HG03108 (cell line): ENCODE measurements around the gene CYB561D2.

Experiments
- ATAC-seq: cut with Tn5 transposase; IDR thresholded peaks from one replicate; pipeline ENCODE4 v1.9.1; 2021; ENCODE audit warnings: moderate library complexity; ENCODE audit not compliant: unreplicated experiment

Gene CYB561D2

GRCh38 chr3:50323092-50323600 lies 27.5 kb upstream of the CYB561D2 start:
- no peak for ATAC-seq

- ATAC-seq: no peak
Measured at GRCh38 chr3:50323614-50324199, 27.0 kb upstream of the CYB561D2 start.

GRCh38 chr3:50324351-50325112 lies 26.1 kb upstream of the CYB561D2 start:
- no peak for ATAC-seq

GRCh38 chr3:50325113-50325480 lies 25.6 kb upstream of the CYB561D2 start:
- ATAC-seq: no peak

- no peak for ATAC-seq
Measured at GRCh38 chr3:50325497-50326181, 25.0 kb upstream of the CYB561D2 start.

GRCh38 chr3:50326182-50326541 lies 24.5 kb upstream of the CYB561D2 start:
- no peak for ATAC-seq

GRCh38 chr3:50327129-50327528 lies 23.5 kb upstream of the CYB561D2 start:
- ATAC-seq: no peak

GRCh38 chr3:50327943-50328691 lies 22.5 kb upstream of the CYB561D2 start, which contains the start of gene TUSC2:
Gene TUSC2, minus strand, starts transcription at chr3:50328223. Its CDS starts 124 bp downstream, at chr3:50328099.
- ATAC-seq: peak; percentile 80

- ATAC-seq: no peak
Measured at GRCh38 chr3:50330330-50330729, 20.3 kb upstream of the CYB561D2 start.

GRCh38 chr3:50331364-50331907 lies 19.2 kb upstream of the CYB561D2 start:
- no peak for ATAC-seq

GRCh38 chr3:50333744-50334328 lies 16.8 kb upstream of the CYB561D2 start:
- no peak for ATAC-seq

- no peak for ATAC-seq
Measured at GRCh38 chr3:50334339-50335075, 16.2 kb upstream of the CYB561D2 start.

- peak; percentile 21 for ATAC-seq
Measured at GRCh38 chr3:50336452-50337174, 14.0 kb upstream of the CYB561D2 start.

- peak; percentile 75 for ATAC-seq
Measured at GRCh38 chr3:50337175-50337861, 13.3 kb upstream of the CYB561D2 start.

- no peak for ATAC-seq
Measured at GRCh38 chr3:50338965-50339364, 11.7 kb upstream of the CYB561D2 start.

- no peak for ATAC-seq
Measured at GRCh38 chr3:50339485-50340146, 11.0 kb upstream of the CYB561D2 start.

GRCh38 chr3:50340147-50340447 lies 10.6 kb upstream of the CYB561D2 start:
- ATAC-seq: no peak
